Upper lobe of left lung (tissue), 6 donors: ENCODE measurements around the gene RYK. TPM values are rescaled to one million over a fixed set of nuclear protein-coding genes. Genes with fewer than 3 reads are reported as not detected.
A peak's percentile ranks its signal among the peaks of the same experiment; 100 is the strongest.
"Not testable (repeated sequence)": the region's sequence is repeated elsewhere in the genome, so short reads cannot be mapped to it uniquely, and the experiment has no call there.

Experiments
- ATAC-seq, 2 donors: fragments of 200-7000 bp; cut with Tn5 transposase; one replicate each; pipeline ENCODE4 v1.9.1; 2022; ENCODE audit warnings: mild to moderate bottlenecking in 2 of 2, moderate library complexity in 2 of 2; ENCODE audit not compliant: low FRiP score in 2 of 2
- DNase-seq, 2 donors: peaks; one replicate each; pipeline ENCODE4 v3.0.0-alpha.2; 2019 to 2020
- H3K27ac ChIP-seq, 4 donors: fragments of 200-600 bp; sonication (generic); one replicate each; pipeline ENCODE4 v1.5.1; 2016 to 2019
- H3K27me3 ChIP-seq, 4 donors: fragments of 200-600 bp; sonication (generic); one replicate each; pipeline ENCODE4 v1.5.1; 2017 to 2019
- H3K36me3 ChIP-seq, 4 donors: fragments of 200-600 bp; sonication (generic); one replicate each; pipeline ENCODE4 v1.5.1; 2016 to 2019
- H3K4me1 ChIP-seq, 4 donors: fragments of 200-600 bp; sonication (generic); one replicate each; pipeline ENCODE4 v1.5.1; 2018 to 2019
- H3K4me3 ChIP-seq, 4 donors: fragments of 200-600 bp; sonication (generic); one replicate each; pipeline ENCODE4 v1.5.1; 2017 to 2019; ENCODE audit warnings: mild to moderate bottlenecking in 2 of 4, moderate library complexity in 1 of 4
- H3K9me3 ChIP-seq, 4 donors: fragments of 200-600 bp; sonication (generic); one replicate each; pipeline ENCODE4 v1.5.1; 2018 to 2019
- CTCF ChIP-seq, 6 experiments: fragments of 450-650 bp in 4 of 6; fragments of 200-600 bp in 2 of 6; sonication (generic) in 2 of 6; IDR thresholded peaks; one replicate each; pipeline ENCODE4 v1.5.1; 2016 to 2019; ENCODE audit warnings: antibody characterized with exemption in 6 of 6
- EP300 ChIP-seq, 4 donors: sonication (generic); formaldehyde crosslinking; IDR thresholded peaks; one replicate each; pipeline ENCODE4 v1.5.1; 2017; ENCODE audit warnings: antibody characterized with exemption in 4 of 4, control low read depth in 2 of 4
- POLR2A ChIP-seq, 4 donors: fragments of 450-650 bp; IDR thresholded peaks; one replicate each; pipeline ENCODE4 v1.5.1; 2016 to 2017; ENCODE audit warnings: antibody characterized with exemption in 4 of 4, mild to moderate bottlenecking in 2 of 4
- POLR2AphosphoS5 ChIP-seq, 2 donors: sonication (generic); formaldehyde crosslinking; IDR thresholded peaks; one replicate each; pipeline ENCODE4 v1.5.1; 2017; ENCODE audit warnings: antibody characterized with exemption in 2 of 2
- WGBS, 2 donors: methylation state at CpG; one replicate each; pipeline ENCODE4 v1.1.5; 2017 to 2018; 5-methylcytosine and 5-hydroxymethylcytosine counted together
- total RNA-seq, 6 donors: library from RNA; depleted of rRNA in 4 of 6; stranded (reverse); fragments of >200 nt in 4 of 6; gene quantifications; one replicate each; pipeline versions ENCODE4 v1.1.0 to v1.2.1, GENCODE V29; 2016 to 2021
- donor health status: DM: no; HTN: no; CAD: no; lungs with moderate emphysema.
- donor health status: DM: no; HTN: yes; CAD: no; lungs with severe emphysema.

The RYK gene
- total RNA-seq, 6 donors from 2014 or later, result 14.9 to 105 (median 52.4) TPM

- WGBS, 2 donors, result 39 to 41% methylated on average over 2 of the region's 2 CpGs
- H3K4me3 ChIP-seq, result no peak overlapping the region
- peak; percentile 39 to 47 for ATAC-seq
- H3K4me1 ChIP-seq, result peaks cover 0 to 18% (median 8%) of the 10 kb centered on the region in 4 donors
- H3K27ac ChIP-seq, result peak overlapping the region in 1 of 4 donors; percentile 25
- TF ChIP-seq CTCF (IDR thresholded peaks at IDR 0.05), result peak; percentile 36 to 74 (median 58)
- no peak for TF ChIP-seq POLR2A (IDR thresholded peaks at IDR 0.05)
- H3K36me3 ChIP-seq, result peaks cover 0 to 40% (median 0%) of the 10 kb centered on the region in 4 donors
- H3K27me3 ChIP-seq, result no peaks in the 10 kb centered on the region
- H3K9me3 ChIP-seq, result no peaks in the 10 kb centered on the region
- no peak for DNase-seq
Measured at GRCh38 chr3:134211797-134212196, 38.9 kb downstream of the RYK start.

- Histone ChIP-seq H3K27ac (no peak overlapping the region), H3K9me3 (no peaks in the 10 kb centered on the region), H3K4me1 (no peaks in the 10 kb centered on the region), H3K36me3 (peaks cover 0 to 64% (median 6%) of the 10 kb centered on the region in 4 donors), H3K4me3 (no peak overlapping the region), H3K27me3 (no peaks in the 10 kb centered on the region)
- TF ChIP-seq POLR2AphosphoS5 (IDR thresholded peaks at IDR 0.05), result no peak
- no peak for TF ChIP-seq POLR2A (IDR thresholded peaks at IDR 0.05)
- TF ChIP-seq CTCF (IDR thresholded peaks at IDR 0.05), result no peak
- TF ChIP-seq EP300 (IDR thresholded peaks at IDR 0.05), result no peak
- ATAC-seq, result no peak
- DNase-seq, result no peak
- 92 to 98% methylated on average over 4 of the region's 4 CpGs for WGBS, 2 donors
Measured at GRCh38 chr3:134205451-134205850, 45.2 kb downstream of the RYK start.

GRCh38 chr3:134201201-134202130, 49.2 kb downstream of the RYK start:
- TF ChIP-seq POLR2AphosphoS5 (IDR thresholded peaks at IDR 0.05), result no peak
- Histone ChIP-seq H3K9me3 (no peaks in the 10 kb centered on the region), H3K4me3 (no peak overlapping the region), H3K36me3 (peaks cover 0 to 48% (median 11%) of the 10 kb centered on the region in 4 donors), H3K4me1 (no peaks in the 10 kb centered on the region), H3K27ac (peak overlapping the region in 1 of 4 donors; percentile 17), H3K27me3 (no peaks in the 10 kb centered on the region)
- WGBS, 2 donors, result 82 to 94% methylated on average over 8 of the region's 8 CpGs
- ATAC-seq (no peak), DNase-seq (no peak)

GRCh38 chr3:134199880-134200279, 50.8 kb downstream of the RYK start:
- H3K27ac ChIP-seq, H3K4me1 ChIP-seq, H3K9me3 ChIP-seq, H3K4me3 ChIP-seq, H3K27me3 ChIP-seq, ATAC-seq, DNase-seq: not testable (repeated sequence)
- H3K36me3 ChIP-seq, result peaks cover 0 to 43% (median 13%) of the 10 kb centered on the region in 4 donors
- 86 to 99% methylated on average over 6 to 8 of the region's 8 CpGs for WGBS, 2 donors

GRCh38 chr3:134199240-134199639, 51.4 kb downstream of the RYK start:
- ATAC-seq, result no peak
- WGBS, 2 donors, result 79 to 88% methylated on average over 3 of the region's 3 CpGs

More at GRCh38 chr3:134199240-134199639, 51.4 kb downstream of the RYK start:
- Histone ChIP-seq H3K4me3 (no peak overlapping the region), H3K4me1 (no peaks in the 10 kb centered on the region), H3K36me3 (peaks cover 0 to 43% (median 13%) of the 10 kb centered on the region in 4 donors), H3K27me3 (no peaks in the 10 kb centered on the region), H3K9me3 (no peaks in the 10 kb centered on the region), H3K27ac (peak overlapping the region in 1 of 4 donors; percentile 1)
- no peak for DNase-seq
- no peak for TF ChIP-seq CTCF (IDR thresholded peaks at IDR 0.05)
- TF ChIP-seq POLR2AphosphoS5 (IDR thresholded peaks at IDR 0.05), result no peak
- no peak for TF ChIP-seq EP300 (IDR thresholded peaks at IDR 0.05)
- TF ChIP-seq POLR2A (IDR thresholded peaks at IDR 0.05), result no peak
